H9 (cell line): Measurements from ENCODE around the gene TMEM141. TPM values are rescaled to one million over a fixed set of nuclear protein-coding genes. Genes with fewer than 3 reads are reported as not detected.

Source experiments
- DNase-seq: peaks from one replicate; pipeline ENCODE4 v3.0.0-alpha.2; 2017
- H2AFZ ChIP-seq: one replicate; pipeline ENCODE4 v1.6.1; 2013; ENCODE audit warnings: mild to moderate bottlenecking, low read length, control low read depth, moderate library complexity
- H2AK5ac ChIP-seq: 2 replicates; pipeline ENCODE4 v1.6.1; 2013; ENCODE audit warnings: low read length, control low read depth, mixed read lengths; ENCODE audit not compliant: insufficient read length
- H2BK120ac ChIP-seq: one replicate; pipeline ENCODE4 v1.6.1; 2013; ENCODE audit warnings: low read depth, mild to moderate bottlenecking, low read length, control low read depth, inconsistent platforms; ENCODE audit not compliant: poor library complexity, severe bottlenecking
- H2BK12ac ChIP-seq: 2 replicates; pipeline ENCODE4 v1.6.1; 2013; ENCODE audit warnings: low read length, control low read depth, mixed read lengths, low read depth; ENCODE audit not compliant: insufficient read length
- H2BK15ac ChIP-seq: 2 replicates; pipeline ENCODE4 v1.6.1; 2013; ENCODE audit warnings: low read depth, low read length, control low read depth
- H2BK20ac ChIP-seq: one replicate; pipeline ENCODE4 v1.6.1; 2013; ENCODE audit warnings: low read depth, mild to moderate bottlenecking, low read length, control low read depth, inconsistent platforms; ENCODE audit not compliant: poor library complexity, severe bottlenecking
- H2BK5ac ChIP-seq: 2 replicates; pipeline ENCODE4 v1.6.1; 2013; ENCODE audit warnings: low read length, control low read depth, mixed read lengths; ENCODE audit not compliant: insufficient read length
- H3K14ac ChIP-seq: 2 replicates; pipeline ENCODE4 v1.6.1; 2013; ENCODE audit warnings: low read length, control low read depth; ENCODE audit not compliant: insufficient read depth
- H3K18ac ChIP-seq: 2 replicates; pipeline ENCODE4 v1.6.1; 2013; ENCODE audit warnings: low read depth, mild to moderate bottlenecking, mixed read lengths, low read length, control low read depth; ENCODE audit not compliant: insufficient read length
- H3K23ac ChIP-seq: 2 replicates; pipeline ENCODE4 v1.6.1; 2013; ENCODE audit warnings: low read length, control low read depth, mixed read lengths, low read depth; ENCODE audit not compliant: insufficient read length
- H3K23me2 ChIP-seq: 2 replicates; pipeline ENCODE4 v1.6.1; 2013; ENCODE audit warnings: low read depth, mild to moderate bottlenecking, mixed read lengths, low read length, control low read depth; ENCODE audit not compliant: insufficient read length, poor library complexity, severe bottlenecking
- H3K27ac ChIP-seq: 2 replicates; pipeline ENCODE4 v1.5.1; 2013; ENCODE audit warnings: low read length, control low read depth, mixed read lengths, low read depth; ENCODE audit not compliant: insufficient read length
- H3K27me3 ChIP-seq: 2 replicates; pipeline ENCODE4 v1.6.1; 2013; ENCODE audit warnings: low read length, control low read depth, inconsistent platforms; ENCODE audit not compliant: insufficient read depth
- H3K4ac ChIP-seq: 2 replicates; pipeline ENCODE4 v1.6.1; 2013; ENCODE audit warnings: low read depth, mild to moderate bottlenecking, control low read depth, inconsistent platforms, low read length, moderate library complexity
- H3K4me1 ChIP-seq: 2 replicates; pipeline ENCODE4 v1.6.1; 2013; ENCODE audit warnings: low read length, control low read depth, inconsistent platforms; ENCODE audit not compliant: insufficient read depth
- H3K4me2 ChIP-seq: 2 replicates; pipeline ENCODE4 v1.6.1; 2013; ENCODE audit warnings: low read length, control low read depth, mixed read lengths; ENCODE audit not compliant: insufficient read length, insufficient read depth
- H3K56ac ChIP-seq: 2 replicates; pipeline ENCODE4 v1.6.1; 2013; ENCODE audit warnings: low read depth, mild to moderate bottlenecking, mixed read lengths, low read length, control low read depth; ENCODE audit not compliant: insufficient read length
- H3K79me1 ChIP-seq: 2 replicates; pipeline ENCODE4 v1.6.1; 2013; ENCODE audit warnings: low read depth, mild to moderate bottlenecking, moderate library complexity, low read length, control low read depth, inconsistent platforms; ENCODE audit not compliant: insufficient read depth, poor library complexity, severe bottlenecking
- H3K79me2 ChIP-seq: 2 replicates; pipeline ENCODE4 v1.6.1; 2013; ENCODE audit warnings: low read length, control low read depth, inconsistent platforms; ENCODE audit not compliant: insufficient read depth
- H3K9ac ChIP-seq: 2 replicates; pipeline ENCODE4 v1.6.1; 2013; ENCODE audit warnings: low read length, control low read depth, mixed read lengths; ENCODE audit not compliant: insufficient read length; ENCODE audit errors: extremely low read depth
- H3K9me3 ChIP-seq: one replicate; pipeline ENCODE4 v1.6.1; 2013; ENCODE audit warnings: low read depth, low read length, inconsistent platforms; ENCODE audit not compliant: control insufficient read depth
- H3T11ph ChIP-seq: one replicate; pipeline ENCODE4 v1.6.1; 2013; ENCODE audit warnings: mild to moderate bottlenecking, low read length, control low read depth, inconsistent platforms
- H4K20me1 ChIP-seq: one replicate; pipeline ENCODE4 v1.6.1; 2013; ENCODE audit not compliant: control insufficient read depth, insufficient read length, insufficient read depth
- H4K5ac ChIP-seq: 2 replicates; pipeline ENCODE4 v1.6.1; 2013; ENCODE audit warnings: low read depth, mild to moderate bottlenecking, mixed read lengths, low read length, control low read depth; ENCODE audit not compliant: insufficient read length
- H4K8ac ChIP-seq: replicated peaks from 2 replicates; pipeline ENCODE4 v1.6.1; 2013; ENCODE audit warnings: low read length, control low read depth, mixed read lengths, low read depth; ENCODE audit not compliant: insufficient read length
- H4K91ac ChIP-seq: 2 replicates; pipeline ENCODE4 v1.6.1; 2013; ENCODE audit warnings: low read depth, mild to moderate bottlenecking, moderate library complexity, mixed read lengths, low read length, control low read depth; ENCODE audit not compliant: insufficient read length
- H3K27ac Mint-ChIP-seq, 3 experiments: 2 replicates in 2 of 3; 3 replicates in 1 of 3; pipeline ENCODE4 v1.8.0; 2020 to 2021; ENCODE audit warnings: mixed read lengths in 3 of 3, mild to moderate bottlenecking in 1 of 3, moderate library complexity in 1 of 3
- H3K27me3 Mint-ChIP-seq: 2 replicates; pipeline ENCODE4 v1.8.0; 2021; ENCODE audit warnings: low read depth, mild to moderate bottlenecking, moderate library complexity, mixed read lengths
- H3K36me3 Mint-ChIP-seq, 3 experiments: 2 replicates in 2 of 3; 3 replicates in 1 of 3; pipeline ENCODE4 v1.8.0; 2020 to 2021; ENCODE audit warnings: low read depth in 3 of 3, mixed read lengths in 3 of 3; ENCODE audit not compliant: insufficient read depth in 1 of 3
- H3K4me1 Mint-ChIP-seq, 2 experiments: 2 replicates each; pipeline ENCODE4 v1.8.0; 2020; ENCODE audit warnings: mixed read lengths in 2 of 2
- H3K4me3 Mint-ChIP-seq, 2 experiments: 2 replicates in 1 of 2; 3 replicates in 1 of 2; pipeline ENCODE4 v1.8.0; 2020 to 2021; ENCODE audit warnings: mild to moderate bottlenecking in 2 of 2, mixed read lengths in 2 of 2, moderate library complexity in 1 of 2
- H3K9me3 Mint-ChIP-seq, 2 experiments: 2 replicates in 1 of 2; 3 replicates in 1 of 2; pipeline ENCODE4 v1.8.0; 2020; ENCODE audit warnings: mild to moderate bottlenecking in 2 of 2, mixed read lengths in 2 of 2, moderate library complexity in 1 of 2
- CTCF ChIP-seq: fragments of 200-600 bp; sonication (generic); conservative IDR thresholded peaks from 3 replicates; pipeline ENCODE4 v1.8.0; 2021; ENCODE audit warnings: antibody characterized with exemption, mild to moderate bottlenecking
- WGBS: extraction: QIAGEN DNeasy Blood & Tissue Kit; methylation state at CpG from one replicate; pipeline ENCODE4 v1.1.7; 2013; ENCODE audit warnings: missing lambda C conversion rate, low lambda C conversion rate, mixed read lengths; ENCODE audit not compliant: insufficient read length; ENCODE audit errors: extremely low coverage; 5-methylcytosine and 5-hydroxymethylcytosine counted together
- total RNA-seq: library from RNA; stranded (reverse); gene quantifications from 2 replicates; pipeline ENCODE4 v1.2.1, GENCODE V29; 2021

Gene TMEM141
- total RNA-seq, 1 experiment from 2014 or later: 55.2 TPM

DNA sequence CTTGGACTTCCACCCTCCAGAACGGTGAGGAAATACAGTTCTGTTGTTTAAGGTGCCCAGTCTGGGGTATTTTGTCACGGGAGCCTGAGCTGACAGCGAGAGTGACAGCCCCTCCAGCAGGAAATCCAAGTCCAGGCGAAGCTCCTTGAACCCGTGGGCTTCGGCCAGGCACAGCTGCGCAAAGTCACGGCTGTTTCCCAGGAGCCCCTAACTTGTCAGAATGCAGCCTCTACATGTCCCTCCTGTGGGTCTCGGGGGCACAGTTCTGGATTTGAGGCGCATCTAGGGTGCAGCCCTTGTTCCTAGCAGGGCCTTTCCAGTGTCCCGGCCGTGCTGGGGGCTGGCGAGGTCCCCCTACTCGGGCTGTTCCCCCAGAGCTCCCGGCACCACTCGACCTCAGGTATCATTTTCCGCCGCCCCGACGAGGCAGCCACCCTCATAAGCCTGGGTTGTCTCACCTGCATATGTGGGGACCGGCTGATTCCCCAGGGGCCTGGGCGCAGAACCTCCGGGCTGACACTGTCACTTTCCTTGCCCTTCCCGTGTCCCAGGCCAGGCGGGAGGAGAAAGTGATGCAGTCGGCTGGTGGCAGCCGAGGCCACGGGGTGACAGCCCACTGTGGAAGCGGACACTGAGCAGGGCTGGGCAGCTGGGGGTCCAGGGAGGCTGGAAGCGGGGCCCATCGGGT lies 37.6 kb upstream of the TMEM141 start:
- no peaks in the 10 kb centered on the region for H3K23me2 ChIP-seq
- H3K4me1 Mint-ChIP-seq: peaks cover 0 to 3% of the 10 kb centered on the region in 2 experiments; a peak in 1 of 4 replicates
- no peak overlapping the region for H2BK20ac ChIP-seq
- H3K79me2 ChIP-seq: no peaks in the 10 kb centered on the region
- H2BK5ac ChIP-seq: no peak overlapping the region
- no peak overlapping the region for H3K4me3 Mint-ChIP-seq
- H3K4ac ChIP-seq: no peak overlapping the region
- WGBS: no CpG with 5 or more reads among the region's 31 CpGs
- H3K4me1 ChIP-seq: no peaks in the 10 kb centered on the region
- H4K5ac ChIP-seq: no peak overlapping the region
- no peak overlapping the region for H3K14ac ChIP-seq
- no peak overlapping the region for H3K9ac ChIP-seq
- H3K23ac ChIP-seq: no peak overlapping the region
- no peak for DNase-seq
- no peaks in the 10 kb centered on the region for H3K79me1 ChIP-seq
- H2BK120ac ChIP-seq: no peak overlapping the region
- peaks cover 2 to 15% (median 2%) of the 10 kb centered on the region in 3 experiments; a peak in 6 of 7 replicates for H3K36me3 Mint-ChIP-seq
- H3T11ph ChIP-seq: no peak overlapping the region
- no peak overlapping the region for H2BK12ac ChIP-seq
- no peaks in the 10 kb centered on the region for H3K27me3 ChIP-seq
- H3K27ac ChIP-seq: no peak overlapping the region
- H4K8ac ChIP-seq: no peak overlapping the region
- H3K27me3 Mint-ChIP-seq: peaks cover 20% of the 10 kb centered on the region
- no peak overlapping the region for H2AK5ac ChIP-seq
- H3K4me2 ChIP-seq: no peak overlapping the region
- no peak overlapping the region for H2AFZ ChIP-seq
- no peak overlapping the region for H4K91ac ChIP-seq
- no peaks in the 10 kb centered on the region for H4K20me1 ChIP-seq
- H3K27ac Mint-ChIP-seq: no peak overlapping the region; a peak in 1 of 7 replicates
- no peak overlapping the region for H2BK15ac ChIP-seq
- no peak for TF ChIP-seq CTCF
- peaks cover 20 to 22% of the 10 kb centered on the region in 2 experiments for H3K9me3 Mint-ChIP-seq
- no peaks in the 10 kb centered on the region for H3K9me3 ChIP-seq
- no peak overlapping the region for H3K18ac ChIP-seq
- no peak overlapping the region for H3K56ac ChIP-seq
